Measurements from ENCODE around the gene PASK.

The PASK gene

DNA sequence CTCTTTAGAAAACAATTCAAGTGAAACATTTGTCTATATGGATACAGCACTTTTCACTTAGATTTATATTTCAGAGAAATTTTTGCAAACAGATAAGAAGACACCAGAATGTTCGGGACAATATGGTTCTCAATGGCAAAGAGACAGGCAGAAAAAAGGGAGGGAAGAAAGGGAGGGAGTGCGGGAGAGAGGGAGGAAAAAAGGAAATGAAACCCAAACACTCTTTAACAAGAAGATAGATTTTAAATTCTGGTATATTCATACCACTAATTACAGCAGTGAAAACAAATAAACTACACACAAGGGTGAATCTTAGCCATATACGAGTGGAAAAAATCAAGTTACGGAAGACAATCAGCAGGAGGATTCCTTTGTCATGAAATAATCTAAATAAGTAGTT, 3.0 kb downstream of the PASK start:
- no peak for DNase-seq

DNA sequence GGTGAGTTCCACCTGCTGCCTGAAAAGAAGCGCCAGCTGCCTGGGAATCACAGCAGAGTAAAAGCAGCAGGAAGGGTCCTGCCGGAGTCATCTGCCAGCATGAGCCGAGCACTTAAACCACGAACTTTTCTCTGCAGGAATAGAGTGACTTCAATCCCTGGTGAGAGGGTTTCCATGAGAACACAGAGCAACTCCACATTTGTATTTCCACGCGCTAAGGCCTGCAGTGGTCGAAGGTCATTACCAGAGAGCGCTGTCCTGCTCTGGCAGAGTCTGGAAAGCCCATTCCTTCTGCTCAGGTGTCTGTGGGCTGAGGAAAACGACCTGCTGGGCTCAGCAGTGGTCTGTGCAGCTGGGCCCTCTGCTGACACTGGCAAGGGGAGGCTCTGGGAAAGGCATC, 6.7 kb downstream of the PASK start:
- no peak for DNase-seq

DNA sequence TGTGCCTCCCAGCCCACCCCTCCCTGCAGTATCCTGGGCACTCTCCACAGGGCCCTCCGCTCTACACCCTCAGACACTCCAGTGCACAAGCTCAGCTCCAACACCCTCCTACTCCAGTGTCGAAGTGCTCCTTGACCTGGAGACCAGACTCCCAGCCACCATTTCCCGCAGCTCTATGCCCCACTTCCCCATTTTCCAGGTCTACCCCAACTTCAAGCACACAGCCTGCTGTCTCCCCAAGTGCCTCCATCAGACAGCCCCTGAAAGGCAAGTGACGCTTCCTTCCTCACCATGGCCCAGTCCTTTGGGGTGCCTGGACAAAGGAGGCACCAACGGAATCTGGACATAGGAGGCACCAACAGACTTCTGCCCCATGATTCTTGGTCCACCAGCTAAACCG, 7.2 kb downstream of the PASK start:
- DNase-seq, result no peak

DNA sequence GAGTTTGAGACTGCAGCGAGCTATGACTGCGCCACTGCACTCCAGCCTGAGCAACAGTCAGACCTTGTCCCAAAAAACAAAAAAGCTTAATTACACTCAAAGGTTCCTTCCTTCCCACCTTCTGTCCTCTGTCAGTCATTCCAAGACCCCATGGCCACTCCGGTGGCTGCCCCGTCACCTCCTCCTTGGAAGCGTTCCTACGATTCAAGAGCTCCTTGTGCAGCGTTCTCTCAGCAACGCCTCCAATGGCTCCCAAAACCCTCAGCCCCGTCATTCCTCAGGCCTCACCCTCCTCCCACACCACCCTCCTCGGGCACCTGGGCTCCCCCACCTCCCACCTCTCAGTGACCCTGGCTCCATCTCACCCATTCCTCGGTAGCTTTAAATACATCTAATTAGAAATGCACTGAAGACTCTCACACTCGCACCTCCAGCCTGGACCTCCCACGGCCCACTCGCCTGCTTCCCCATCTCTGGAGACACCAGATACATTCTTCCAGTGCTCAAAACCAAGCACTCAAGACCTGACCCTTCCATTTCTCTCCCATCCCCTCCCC, 8.0 kb downstream of the PASK start:
- DNase-seq, result no peak

DNA sequence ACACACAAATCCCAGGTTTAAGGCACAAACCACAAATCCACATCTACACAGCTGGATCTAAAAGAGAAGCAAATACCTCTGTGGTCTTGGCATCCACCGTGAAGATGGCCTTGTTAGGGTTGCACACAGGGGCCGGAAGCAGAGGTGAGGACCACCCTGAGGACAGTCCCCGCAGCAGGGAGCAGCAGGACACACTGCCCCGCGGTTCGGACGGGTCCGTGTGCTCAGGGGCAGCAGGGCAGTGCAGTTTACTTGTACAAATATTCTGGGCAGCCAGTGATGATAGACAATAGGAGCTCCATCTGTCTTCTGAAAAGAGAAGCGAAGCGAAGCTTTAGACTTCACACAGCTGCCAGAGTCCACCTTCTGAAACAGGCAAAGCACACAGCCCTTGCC, 8.8 kb downstream of the PASK start:
- no peak for DNase-seq

DNA sequence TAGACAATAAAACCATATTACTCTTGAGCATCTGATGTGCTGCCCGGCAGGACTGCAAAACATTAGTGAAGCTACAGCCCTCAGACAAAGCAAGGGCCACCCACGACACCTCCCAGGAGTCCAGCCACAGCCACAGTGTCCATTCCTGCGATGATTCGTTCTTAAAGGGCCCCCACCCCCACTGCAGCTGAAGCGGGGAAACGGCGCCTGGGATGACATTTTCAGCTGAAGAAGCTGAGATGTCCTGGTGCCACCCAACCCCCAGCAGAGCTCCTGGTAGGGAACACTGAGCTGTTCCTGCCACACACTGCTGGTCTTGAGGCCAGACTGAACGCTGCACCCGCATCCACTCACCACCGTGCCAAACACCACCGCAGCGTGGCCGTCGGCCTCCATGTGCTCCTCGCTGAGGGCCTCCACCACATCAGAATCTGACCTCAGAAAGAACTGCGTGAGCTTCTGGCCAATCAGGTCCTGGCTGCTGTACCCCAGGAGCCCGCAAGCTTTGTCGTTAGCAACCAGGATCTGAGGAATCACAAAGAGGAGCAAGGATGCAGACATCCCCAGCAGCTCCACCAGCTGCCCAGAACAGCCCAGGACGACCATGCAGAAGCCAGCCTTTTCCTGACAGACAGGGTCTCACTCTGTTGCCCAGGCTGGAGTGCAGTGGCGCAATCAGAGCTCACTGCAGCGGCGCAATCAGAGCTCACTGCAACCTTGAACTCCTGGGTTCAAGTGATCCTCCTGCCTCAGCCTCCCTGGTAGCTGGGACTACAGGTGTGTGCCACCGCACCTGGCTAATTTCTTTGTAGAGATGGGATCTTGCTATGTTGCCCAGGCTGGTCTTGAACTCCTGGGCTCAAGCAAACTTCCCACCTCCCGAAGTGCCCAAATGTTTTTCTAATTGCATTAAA, 9.5 kb downstream of the PASK start:
- DNase-seq, result no peak

DNA sequence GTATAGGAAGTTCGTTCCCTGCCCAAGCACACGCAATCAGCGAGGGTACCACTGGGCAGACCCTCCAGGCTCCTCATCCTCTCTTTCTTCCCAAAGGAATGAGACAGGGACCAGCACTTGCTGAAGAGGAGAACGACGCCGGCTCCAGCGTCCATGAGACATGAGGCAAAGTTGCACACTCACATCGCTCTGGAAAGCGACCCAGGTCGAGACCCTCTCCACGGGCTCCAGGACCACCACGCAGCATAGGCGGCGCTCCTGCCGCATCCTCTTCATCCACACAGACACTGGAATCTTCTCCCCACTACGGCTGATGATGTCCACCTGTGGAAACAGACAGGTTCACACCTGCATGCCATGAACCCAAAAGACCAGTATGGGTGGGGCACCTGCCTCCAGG, 10.8 kb downstream of the PASK start:
- DNase-seq, result no peak

DNA sequence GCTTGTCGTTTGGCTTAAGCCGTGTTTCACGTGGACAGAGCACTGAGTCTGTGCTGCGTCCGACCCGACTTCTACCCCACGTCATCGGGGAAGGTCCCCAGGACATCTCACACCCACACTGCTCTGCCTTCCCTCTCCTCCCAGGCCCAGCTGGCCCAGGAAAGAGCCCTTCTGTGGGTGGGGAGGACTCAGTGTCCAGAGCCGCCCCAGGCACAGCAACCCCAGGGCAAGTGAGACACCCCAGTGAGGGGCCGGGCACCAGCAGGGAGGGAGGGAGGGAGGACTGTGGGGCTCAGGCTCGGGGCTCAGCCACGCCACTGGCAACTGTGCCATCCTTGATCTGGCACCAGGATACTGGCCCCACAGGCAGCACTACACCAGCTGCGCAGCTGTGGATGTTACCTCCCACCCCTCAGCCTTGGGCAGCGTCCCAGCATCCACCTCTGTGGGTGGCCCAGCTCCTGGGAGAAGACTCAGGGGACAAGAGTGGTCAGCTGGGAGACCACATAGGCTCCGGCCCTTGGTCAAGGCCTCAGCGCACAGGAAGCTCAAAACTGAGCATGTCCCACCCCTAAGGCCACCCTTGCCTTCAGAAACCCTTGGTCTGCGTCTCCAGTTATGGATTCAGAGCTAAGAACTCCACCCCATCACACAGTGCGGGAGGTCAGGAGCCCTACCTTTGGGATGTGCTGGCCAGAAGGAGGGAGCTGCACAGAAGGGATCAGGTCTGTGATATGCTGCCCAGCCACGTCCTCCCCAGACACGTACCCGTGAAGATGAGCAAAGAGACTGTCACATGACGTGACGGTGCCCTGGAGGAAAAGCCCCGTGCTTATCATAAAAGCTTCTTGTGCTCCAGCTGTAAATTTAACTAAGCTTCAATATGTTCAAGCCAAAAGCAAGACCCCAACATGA, 11.7 kb downstream of the PASK start:
- no peak for DNase-seq

DNA sequence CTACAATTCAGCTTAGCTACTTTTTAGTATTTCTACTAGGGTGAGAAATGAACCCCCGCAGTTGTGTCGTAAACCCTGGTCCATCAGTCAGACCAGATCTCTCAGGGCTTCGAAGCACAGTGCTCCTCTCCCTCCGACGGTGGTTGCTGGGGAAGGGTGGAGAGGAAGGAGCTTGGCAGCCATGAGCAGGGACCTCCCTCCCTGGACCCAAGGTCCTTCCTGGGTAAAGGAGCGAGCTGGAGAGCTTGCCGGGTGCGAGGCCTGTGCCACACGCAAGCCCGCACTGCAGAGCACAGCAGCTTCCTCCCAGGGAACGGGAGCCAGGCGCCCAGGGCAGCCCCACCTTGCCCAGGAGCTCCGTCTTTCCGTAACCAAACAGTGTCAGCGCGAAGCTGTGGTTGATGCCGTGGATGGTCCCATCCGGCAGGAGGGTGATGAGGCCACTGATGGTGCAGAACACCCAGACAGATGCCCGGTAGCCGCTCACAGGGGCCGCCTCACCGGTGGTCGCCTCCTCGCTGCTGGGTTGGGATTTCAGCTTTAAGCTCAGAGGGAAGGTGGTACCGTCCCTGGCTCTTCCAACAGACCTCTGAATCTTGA, 12.5 kb downstream of the PASK start:
- no peak for DNase-seq

DNA sequence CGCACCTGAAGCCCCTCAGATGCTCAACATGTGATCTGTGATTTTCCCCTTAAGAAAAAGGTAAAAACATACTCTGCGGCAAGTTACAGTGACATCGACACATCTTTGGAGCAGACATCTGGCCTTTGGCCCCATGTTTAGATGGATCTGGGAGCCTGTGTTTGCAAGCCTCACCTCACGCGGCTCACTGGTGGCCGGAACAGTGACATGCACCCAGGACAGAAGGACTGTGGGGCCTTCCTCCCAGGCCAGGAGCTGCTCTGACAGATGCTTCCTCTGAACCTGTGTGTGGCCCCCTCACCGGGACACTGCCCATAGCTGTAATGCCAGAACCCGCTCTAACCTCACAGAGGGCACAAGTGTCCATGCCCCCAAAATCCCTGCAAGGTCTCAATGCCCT, 13.1 kb downstream of the PASK start:
- no peak for DNase-seq

DNA sequence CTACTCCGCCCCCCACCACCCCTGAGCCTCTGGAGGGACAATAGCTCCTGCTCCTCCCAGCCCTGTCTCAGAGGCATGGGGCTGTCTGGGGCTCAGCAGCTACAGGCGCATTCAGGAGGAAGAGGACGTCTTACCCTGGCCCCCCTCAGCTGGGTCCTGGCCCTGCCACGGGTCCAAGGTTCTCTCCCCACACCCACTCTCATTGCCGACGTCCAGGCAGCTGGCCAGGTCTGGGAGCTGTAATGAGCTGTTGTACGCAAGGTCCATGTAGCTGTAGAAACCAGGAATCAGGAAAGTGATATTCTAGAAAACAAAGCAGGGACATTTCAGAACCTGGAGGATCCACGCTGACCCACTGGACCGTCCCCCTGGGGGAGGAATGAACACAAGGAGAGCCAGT, 13.5 kb downstream of the PASK start:
- no peak for DNase-seq

DNA sequence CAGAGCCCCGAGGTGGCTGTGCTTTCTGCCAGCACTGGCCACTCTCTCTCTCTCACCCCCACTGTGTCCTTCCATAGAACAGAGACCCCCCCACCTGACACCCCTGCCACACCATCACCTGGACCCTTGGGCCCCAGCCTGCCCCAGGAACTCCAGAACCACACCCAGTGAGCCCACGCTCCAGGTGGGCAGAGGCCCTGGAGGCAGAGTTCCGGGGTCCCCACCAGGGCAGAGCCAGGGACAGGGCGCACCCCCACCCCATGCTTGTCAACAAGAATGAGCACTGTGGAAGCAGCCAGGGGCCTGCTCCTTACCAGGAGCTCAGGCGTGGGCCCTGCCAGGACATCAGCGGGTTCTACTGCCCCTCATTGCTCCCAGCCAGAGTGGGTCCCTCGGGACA, 14.6 kb downstream of the PASK start:
- no peak for DNase-seq

DNA sequence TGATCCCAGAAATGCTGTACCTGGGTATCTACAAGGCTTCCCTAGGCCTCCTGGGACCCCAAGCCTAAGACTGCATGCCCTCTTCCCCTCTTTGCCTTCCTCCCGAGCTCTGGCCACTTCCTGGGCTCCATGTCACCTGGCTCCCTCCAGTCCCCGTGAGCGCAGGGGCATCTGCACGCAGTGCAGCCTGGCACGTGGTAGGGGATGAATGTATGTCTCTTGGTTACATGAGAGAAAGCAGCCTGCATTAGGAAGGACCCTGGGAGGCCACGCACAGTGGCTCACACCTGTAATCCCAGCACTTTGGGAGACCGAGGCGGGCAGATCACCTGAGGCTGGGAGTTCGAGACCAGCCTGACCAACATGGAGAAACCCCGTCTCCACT, 15.8 kb downstream of the PASK start:
- DNase-seq, result no peak

DNA sequence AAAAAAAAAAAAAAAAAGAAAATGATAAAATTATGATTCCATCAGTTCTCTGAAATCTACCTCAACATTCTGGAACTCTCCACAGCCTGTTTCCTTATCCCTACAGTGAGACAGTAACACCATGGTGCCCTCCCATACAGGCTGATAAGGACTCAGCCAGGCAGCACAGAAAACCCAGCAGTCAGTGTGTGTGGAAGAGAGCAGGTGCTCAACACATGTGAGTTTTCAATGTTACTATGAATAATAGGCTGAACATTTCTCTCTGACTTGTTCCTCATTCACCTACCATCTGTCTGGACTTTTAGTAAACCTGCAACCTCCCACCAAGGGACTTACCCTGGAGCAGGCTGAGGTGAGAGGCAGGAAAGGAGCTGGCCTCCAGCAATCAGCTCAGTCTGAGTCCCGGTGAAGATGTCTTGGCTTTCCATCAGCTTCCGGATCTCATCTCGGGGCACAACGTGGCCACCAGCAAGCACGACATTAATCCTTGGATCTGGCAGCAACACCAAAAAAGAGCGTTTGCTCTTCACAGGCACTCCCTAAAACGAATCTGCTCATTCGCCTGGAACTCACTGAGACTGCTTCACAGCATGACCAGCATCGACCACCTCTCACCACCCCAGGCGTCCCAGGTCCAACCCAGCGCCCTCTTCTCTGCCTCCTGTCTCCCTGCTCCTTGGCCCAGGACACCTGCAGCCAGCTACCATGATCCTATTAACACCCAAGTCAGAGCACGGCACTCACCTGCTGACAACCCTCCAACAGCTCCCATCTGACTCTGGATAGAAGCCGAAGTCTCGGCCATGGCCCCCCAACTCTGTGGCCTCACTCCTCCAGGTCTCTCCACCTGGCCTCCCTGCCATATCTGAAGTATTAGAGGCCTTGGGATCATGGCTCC, 16.5 kb downstream of the PASK start:
- DNase-seq, result no peak

DNA sequence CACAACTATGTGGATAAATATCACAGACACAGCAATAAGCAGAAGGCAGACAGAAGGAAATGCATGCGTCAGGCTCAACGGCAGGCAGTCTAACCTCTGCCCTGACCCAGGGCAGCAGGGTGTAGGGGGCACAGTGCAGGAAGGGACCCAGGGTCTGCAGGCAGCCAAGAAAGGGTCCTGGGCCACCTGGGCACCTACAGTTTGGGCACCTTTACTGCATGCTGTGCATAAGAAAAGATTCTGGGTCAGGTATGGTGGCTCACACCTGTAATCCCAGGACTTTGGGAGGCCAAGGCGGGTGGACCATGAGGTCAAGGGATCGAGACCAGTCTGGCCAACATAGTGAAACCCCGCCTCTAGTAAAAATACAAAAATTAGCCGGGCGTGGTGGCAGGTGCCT, 17.7 kb downstream of the PASK start:
- no peak for DNase-seq

DNA sequence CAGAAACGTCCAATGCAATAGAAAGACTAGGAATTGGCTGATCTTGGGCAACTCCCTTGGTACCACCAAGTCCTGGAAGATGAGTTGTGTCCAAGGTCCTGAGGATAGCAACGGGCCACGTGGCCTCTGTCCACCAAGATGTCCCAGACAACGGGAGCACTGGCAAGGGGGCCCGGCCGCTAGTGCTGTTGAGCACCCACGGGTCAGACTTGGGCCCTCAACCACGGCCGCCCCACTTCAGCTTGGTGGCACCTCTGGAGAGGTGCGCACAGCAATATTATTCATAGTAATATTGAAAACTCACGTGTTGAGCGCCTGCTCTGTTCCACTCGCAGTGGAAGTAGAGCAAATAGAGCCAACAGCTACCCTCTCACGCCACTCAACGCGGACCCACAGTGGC, 19.0 kb downstream of the PASK start:
- no peak for DNase-seq

DNA sequence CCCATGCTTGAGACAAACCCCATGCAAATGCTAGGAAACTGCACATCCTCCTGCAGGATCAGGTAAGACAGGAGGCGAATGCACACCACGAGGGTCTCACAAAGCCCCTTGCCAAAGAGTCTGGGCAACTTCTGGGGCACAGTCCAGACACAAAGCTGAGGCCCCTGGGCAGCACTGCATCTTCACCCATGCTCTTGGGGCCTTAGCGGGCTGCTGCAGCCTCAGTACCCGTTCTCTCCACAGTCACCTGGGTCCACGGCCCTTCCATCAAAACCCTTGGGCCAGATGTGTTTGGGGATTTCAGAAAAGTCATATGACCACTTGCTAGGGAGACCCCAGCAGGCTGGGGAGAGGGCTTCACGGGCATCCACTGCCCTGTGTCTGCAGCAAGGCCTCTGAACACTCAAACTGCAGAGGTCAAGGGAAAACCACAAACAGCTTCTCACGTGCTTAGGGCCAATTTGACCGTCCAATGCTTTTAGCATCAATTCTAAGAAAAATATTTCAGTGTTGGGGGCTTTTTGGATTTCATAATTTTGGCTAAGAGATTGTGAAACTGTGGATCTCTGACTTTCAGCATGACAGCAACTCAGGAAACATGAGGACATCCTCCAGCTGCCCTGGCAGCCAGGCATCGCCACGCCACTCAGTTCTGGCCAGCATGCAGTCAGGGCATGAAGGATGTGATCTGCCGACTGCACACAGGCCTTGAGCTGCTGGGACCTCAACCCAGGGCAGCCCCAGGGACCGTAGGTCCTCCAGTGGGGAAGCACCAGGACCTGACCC, 20.0 kb downstream of the PASK start:
- DNase-seq, result no peak

DNA sequence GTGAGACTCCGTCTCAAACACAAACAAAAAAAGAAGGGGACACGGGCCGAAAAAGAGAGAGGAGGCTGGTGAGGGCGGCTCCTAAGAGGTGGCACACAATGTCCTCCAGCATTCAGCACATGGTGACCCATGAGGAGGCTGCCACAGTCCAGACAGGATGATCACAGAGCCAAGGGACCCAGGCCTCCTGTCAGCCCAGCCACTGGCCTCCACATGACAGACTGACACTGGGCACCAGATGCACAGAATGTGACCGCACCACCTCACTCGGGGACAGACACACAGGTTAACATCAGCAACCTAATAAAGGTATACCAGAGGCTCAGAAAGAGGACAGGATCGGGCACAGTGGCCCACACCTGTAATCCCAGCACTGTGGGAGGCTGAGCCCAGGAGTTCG, 21.0 kb downstream of the PASK start:
- no peak for DNase-seq

DNA sequence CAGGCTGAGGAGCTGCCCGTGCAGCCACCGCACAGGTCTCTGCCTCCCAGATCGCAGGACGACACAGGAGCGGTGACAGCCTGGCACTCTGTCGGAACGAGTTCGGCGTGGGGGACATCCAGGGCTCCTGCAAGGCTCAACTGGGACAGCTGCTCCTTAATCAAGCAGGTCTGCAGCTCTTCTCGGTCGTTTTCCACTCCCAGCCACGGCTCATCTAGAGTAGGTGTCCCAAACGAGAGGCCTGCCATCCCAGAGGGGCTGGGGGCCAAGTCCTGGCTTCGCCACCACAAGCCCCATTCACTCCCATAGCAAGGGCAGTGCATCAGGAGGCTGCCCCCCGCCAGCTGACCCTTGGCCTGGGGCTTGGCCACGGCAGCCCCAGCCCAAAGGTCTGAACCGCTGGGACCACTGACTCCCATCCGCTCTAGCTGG, 22.5 kb downstream of the PASK start:
- no peak for DNase-seq

DNA sequence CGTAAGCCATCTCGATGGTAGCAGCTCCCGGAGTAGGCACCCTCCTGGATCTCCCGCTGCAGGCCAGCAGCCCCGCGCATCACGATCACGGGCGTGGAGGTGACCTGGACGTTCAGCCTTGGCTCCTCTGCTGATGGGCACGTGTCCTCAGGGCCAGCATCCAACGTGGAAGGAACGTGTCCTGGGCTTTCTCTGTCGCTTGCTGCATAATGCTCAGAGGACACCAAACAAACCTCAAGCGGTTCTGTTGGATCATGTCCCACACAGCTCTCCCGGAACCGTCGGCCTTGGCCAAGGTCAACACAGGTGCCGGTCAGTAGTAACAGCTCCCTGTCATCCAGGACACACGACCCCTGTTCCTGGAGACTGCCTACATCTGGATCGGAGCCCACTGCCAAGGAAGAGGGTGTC, 23.1 kb downstream of the PASK start:
- DNase-seq, result no peak

DNA sequence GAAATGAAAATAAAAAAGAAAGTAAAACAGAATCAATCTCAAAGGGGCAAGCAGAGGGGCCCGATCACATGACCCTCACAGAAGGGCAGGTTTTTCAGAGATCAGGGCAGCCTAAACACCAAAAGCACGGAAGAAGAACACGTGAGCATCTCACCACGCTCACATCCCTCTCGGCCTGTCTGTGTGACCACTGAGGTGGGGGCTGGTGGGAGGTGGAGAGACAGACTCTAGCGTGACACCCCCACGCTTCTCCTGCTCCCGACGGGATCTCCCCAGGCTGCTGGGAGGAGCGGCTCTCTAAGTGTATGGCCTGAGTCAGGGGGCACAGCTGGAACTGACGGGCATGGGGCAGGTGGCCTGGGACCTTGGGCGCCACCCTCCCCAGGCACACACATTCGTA, 23.6 kb downstream of the PASK start:
- DNase-seq, result no peak

Data from CD4-positive, alpha-beta T cell treated with Interleukin-4 for 1 hour (primary cell).